ENCODE data around the gene PROB1.
A peak's percentile ranks its signal among the peaks of the same experiment; 100 is the strongest.
"Not testable (repeated sequence)": the region's sequence is repeated elsewhere in the genome, so short reads cannot be mapped to it uniquely, and the experiment has no call there.

The PROB1 gene

GRCh38 chr5:139392678-139393496 is 2.0 kb downstream of the PROB1 start:
- peak; percentile 54 for DNase-seq (ENCODE audit: low spot score)

- no peak for DNase-seq (ENCODE audit: low spot score)
These were observed 2.6 kb downstream of the PROB1 start for GRCh38 chr5:139392324-139392677.

GRCh38 chr5:139391570-139392323 is 3.2 kb downstream of the PROB1 start:
- DNase-seq (ENCODE audit: low spot score), result peak; percentile 50

- no peak for DNase-seq (ENCODE audit: low spot score)
These were observed 4.0 kb downstream of the PROB1 start for GRCh38 chr5:139390639-139391569.

- DNase-seq (ENCODE audit: low spot score), result no peak
These were observed 4.9 kb downstream of the PROB1 start, which contains the start of gene MZB1 for GRCh38 chr5:139389701-139390638. TSS of gene MZB1 (minus strand) at chr5:139389913. CDS start at chr5:139389856, 57 bp downstream.

- peak; percentile 74 for DNase-seq (ENCODE audit: low spot score)
These were observed 6.6 kb downstream of the PROB1 start for GRCh38 chr5:139388198-139388821.

GRCh38 chr5:139387611-139388197 is 7.2 kb downstream of the PROB1 start:
- no peak for DNase-seq (ENCODE audit: low spot score)

- not testable (repeated sequence) for DNase-seq (ENCODE audit: low spot score)
These were observed 7.9 kb downstream of the PROB1 start for GRCh38 chr5:139386956-139387355.

GRCh38 chr5:139386050-139386438 is 8.9 kb downstream of the PROB1 start:
- no peak for DNase-seq (ENCODE audit: low spot score)

- no peak for DNase-seq (ENCODE audit: low spot score)
These were observed 9.5 kb downstream of the PROB1 start for GRCh38 chr5:139385061-139386049.

GRCh38 chr5:139384591-139385051 is 10.3 kb downstream of the PROB1 start:
- no peak for DNase-seq (ENCODE audit: low spot score)

GRCh38 chr5:139383993-139384590 is 10.8 kb downstream of the PROB1 start:
- DNase-seq (ENCODE audit: low spot score), result no peak

- peak; percentile 74 for DNase-seq (ENCODE audit: low spot score)
These were observed 11.5 kb downstream of the PROB1 start, which contains the start of gene SLC23A1 for GRCh38 chr5:139383275-139383992. TSS of gene SLC23A1 (minus strand) at chr5:139383297. CDS start at chr5:139383253, 44 bp downstream.

- DNase-seq (ENCODE audit: low spot score), result no peak
These were observed 12.1 kb downstream of the PROB1 start for GRCh38 chr5:139382807-139383206.

GRCh38 chr5:139381837-139382761 is 12.8 kb downstream of the PROB1 start:
- peak; percentile 32 for DNase-seq (ENCODE audit: low spot score)

All from kidney tubule cell (primary cell).